Thyroid gland (tissue), 4 donors: ENCODE measurements around the gene CCDC85B. TPM values are rescaled to one million over a fixed set of nuclear protein-coding genes. Genes with fewer than 3 reads are reported as not detected.

Experiments used
- DNase-seq, 2 donors: peaks; one replicate each; pipeline ENCODE4 v3.0.0-alpha.2; 2019
- H3K27ac ChIP-seq, 3 donors: fragments of 200-600 bp; sonication (generic); 1 replicate in 2 of 3; 2 replicates in 1 of 3; pipeline ENCODE4 v1.5.1; 2016 to 2019; ENCODE audit warnings: mild to moderate bottlenecking in 1 of 3, moderate library complexity in 1 of 3
- H3K27me3 ChIP-seq: fragments of 200-600 bp; sonication (generic); one replicate; pipeline ENCODE4 v1.5.1; 2019
- H3K36me3 ChIP-seq, 2 donors: fragments of 200-600 bp; sonication (generic); one replicate each; pipeline ENCODE4 v1.5.1; 2016 to 2019
- H3K4me1 ChIP-seq, 2 donors: fragments of 200-600 bp; sonication (generic); one replicate each; pipeline ENCODE4 v1.5.1; 2017 to 2019
- H3K4me3 ChIP-seq, 3 donors: fragments of 200-600 bp; sonication (generic); replicated peaks in 1 of 3; 1 replicate in 2 of 3; 2 replicates in 1 of 3; pipeline ENCODE4 v1.5.1; 2016; ENCODE audit warnings: mild to moderate bottlenecking in 1 of 3
- H3K9me3 ChIP-seq: fragments of 200-600 bp; sonication (generic); one replicate; pipeline ENCODE4 v1.5.1; 2017
- CTCF ChIP-seq, 6 experiments: fragments of 200-600 bp in 3 of 6; fragments of 450-650 bp in 3 of 6; sonication (generic) in 3 of 6; IDR thresholded peaks; one replicate each; pipeline ENCODE4 v1.5.1; 2016 to 2019; ENCODE audit warnings: antibody characterized with exemption in 6 of 6, mild to moderate bottlenecking in 2 of 6, inconsistent platforms in 1 of 6, moderate library complexity in 1 of 6
- POLR2A ChIP-seq, 2 donors: fragments of 450-650 bp; IDR thresholded peaks; one replicate each; pipeline ENCODE4 v1.6.1; 2017; ENCODE audit warnings: antibody characterized with exemption in 2 of 2, mild to moderate bottlenecking in 2 of 2, moderate library complexity in 1 of 2
- WGBS, 2 donors: methylation state at CpG; one replicate each; pipeline ENCODE4 v1.1.5; 2017; 5-methylcytosine and 5-hydroxymethylcytosine counted together
- intact Hi-C: fragments of 100-400 bp; cut with DNase I; formaldehyde crosslinking; loops from one replicate; pipeline ENCODE4 v1.15.1; 2023
- total RNA-seq, 4 donors: library from RNA; depleted of rRNA; stranded (reverse); fragments of >200 nt; gene quantifications; one replicate each; pipeline ENCODE4 v1.2.3, GENCODE V29; 2016

The CCDC85B gene
- total RNA-seq, 4 donors from 2014 or later: 29.8 to 73.8 (median 42.9) TPM

GRCh38 chr11:65898656-65899355 is 8.3 kb downstream of the CCDC85B start:
- peak overlapping the region in 1 of 3 donors; percentile 46 for H3K4me3 ChIP-seq
- DNase-seq: no peak
- no peaks in the 10 kb centered on the region for H3K9me3 ChIP-seq
- WGBS, 2 donors: 29 to 66% methylated on average over 9 to 27 of the region's 28 CpGs
- TF ChIP-seq POLR2A (IDR thresholded peaks at IDR 0.05): no peak
- no peak for TF ChIP-seq CTCF (IDR thresholded peaks at IDR 0.05)
- H3K4me1 ChIP-seq: peaks cover 14 to 15% of the 10 kb centered on the region in 2 donors
- H3K36me3 ChIP-seq: no peaks in the 10 kb centered on the region
- H3K27me3 ChIP-seq: peaks cover 9% of the 10 kb centered on the region
- intact Hi-C loops: no loop called here
- no peak overlapping the region for H3K27ac ChIP-seq

GRCh38 chr11:65899356-65900124 is 9.1 kb downstream of the CCDC85B start:
- TF ChIP-seq CTCF (IDR thresholded peaks at IDR 0.05) (no peak), POLR2A (IDR thresholded peaks at IDR 0.05) (no peak)
- Histone ChIP-seq H3K27ac (peak overlapping the region in 2 of 3 donors; percentile 30 to 42), H3K36me3 (no peaks in the 10 kb centered on the region), H3K9me3 (no peaks in the 10 kb centered on the region), H3K27me3 (peaks cover 9% of the 10 kb centered on the region), H3K4me1 (peaks cover 13 to 15% of the 10 kb centered on the region in 2 donors), H3K4me3 (peak overlapping the region in 2 of 3 donors; percentile 37 to 46)
- DNase-seq: peak; percentile 40 to 41
- intact Hi-C loops: no loop called here
- WGBS, 2 donors: 1 to 4% methylated on average over 9 to 15 of the region's 78 CpGs

- 2 to 5% methylated on average over 8 to 43 of the region's 80 CpGs for WGBS, 2 donors
- peak; percentile 93 to 97 for DNase-seq
These were observed 9.8 kb downstream of the CCDC85B start, which contains the start of gene FOSL1 for GRCh38 chr11:65900125-65900898. TSS of gene FOSL1 (minus strand) at chr11:65900388. CDS start at chr11:65900339, 49 bp downstream.

GRCh38 chr11:65900899-65901180 is 10.4 kb downstream of the CCDC85B start:
- no peaks in the 10 kb centered on the region for H3K36me3 ChIP-seq
- no peak overlapping the region for H3K4me3 ChIP-seq
- H3K27ac ChIP-seq: no peak overlapping the region
- DNase-seq: no peak
- TF ChIP-seq CTCF (IDR thresholded peaks at IDR 0.05) (no peak), POLR2A (IDR thresholded peaks at IDR 0.05) (no peak)
- H3K4me1 ChIP-seq: peaks cover 13 to 15% of the 10 kb centered on the region in 2 donors
- H3K27me3 ChIP-seq: peaks cover 9% of the 10 kb centered on the region
- 58 to 70% methylated on average over 11 of the region's 11 CpGs for WGBS, 2 donors
- H3K9me3 ChIP-seq: no peaks in the 10 kb centered on the region
- intact Hi-C loops: no loop called here

More at GRCh38 chr11:65900125-65900898, 9.8 kb downstream of the CCDC85B start, which contains the start of gene FOSL1:
- no peaks in the 10 kb centered on the region for H3K36me3 ChIP-seq
- peak within 1 kb of the TSS in 2 of 3 donors; percentile 37 to 46 for H3K4me3 ChIP-seq
- peaks cover 13 to 15% of the 10 kb centered on the region in 2 donors for H3K4me1 ChIP-seq
- intact Hi-C loops: no loop called here
- peaks cover 9% of the 10 kb centered on the region for H3K27me3 ChIP-seq
- H3K9me3 ChIP-seq: no peaks in the 10 kb centered on the region
- peak within 1 kb of the TSS in 2 of 3 donors; percentile 30 to 42 for H3K27ac ChIP-seq
- TF ChIP-seq POLR2A (IDR thresholded peaks at IDR 0.05): peak in 1 of 2 donors; percentile 49
- TF ChIP-seq CTCF (IDR thresholded peaks at IDR 0.05): no peak
